Activated T-helper 1 cell treated with anti-CD3 and anti-CD28 coated beads, Interleukin-12 subunit alpha, Interleukin-12 subunit beta, Interleukin-2, Interleukin-4 antibody, amounts not matched to agents 30 ng/mL and 10 ng/mL and 1 ng/mL, durations not matched to agents 14 hours and 24 hours and 36 hours (primary cell): ENCODE results near the gene RHBDL1. TPM values are rescaled to one million over a fixed set of nuclear protein-coding genes. Genes with fewer than 3 reads are reported as not detected.

ENCODE experiments used
- DNase-seq: peaks from one replicate; pipeline ENCODE4 v3.0.0; 2021; ENCODE audit warnings: low spot score
- H3K27ac Mint-ChIP-seq: one replicate; pipeline ENCODE4 v1.8.0; 2021; ENCODE audit warnings: mild to moderate bottlenecking, mixed read lengths
- H3K27me3 Mint-ChIP-seq: one replicate; pipeline ENCODE4 v1.8.0; 2022; ENCODE audit warnings: mild to moderate bottlenecking, moderate library complexity, mixed read lengths; ENCODE audit not compliant: insufficient read depth
- H3K36me3 Mint-ChIP-seq: one replicate; pipeline ENCODE4 v1.8.0; 2021; ENCODE audit warnings: low read depth, mixed read lengths
- H3K4me1 Mint-ChIP-seq: one replicate; pipeline ENCODE4 v1.8.0; 2021; ENCODE audit warnings: low read depth, mixed read lengths
- H3K4me3 Mint-ChIP-seq: one replicate; pipeline ENCODE4 v1.8.0; 2021; ENCODE audit warnings: mild to moderate bottlenecking, moderate library complexity, mixed read lengths
- H3K9me3 Mint-ChIP-seq: one replicate; pipeline ENCODE4 v1.8.0; 2021; ENCODE audit warnings: mixed read lengths
- intact Hi-C: fragments of 100-400 bp; cut with micrococcal nuclease; formaldehyde crosslinking; loops from one replicate; pipeline ENCODE4 v1.15.1; 2024
- total RNA-seq: library from RNA; stranded (reverse); gene quantifications from 2 replicates; pipeline ENCODE4 v1.2.3, GENCODE V29; 2022

Gene RHBDL1
- total RNA-seq, 1 donor from 2014 or later, result 1.1 TPM

DNA sequence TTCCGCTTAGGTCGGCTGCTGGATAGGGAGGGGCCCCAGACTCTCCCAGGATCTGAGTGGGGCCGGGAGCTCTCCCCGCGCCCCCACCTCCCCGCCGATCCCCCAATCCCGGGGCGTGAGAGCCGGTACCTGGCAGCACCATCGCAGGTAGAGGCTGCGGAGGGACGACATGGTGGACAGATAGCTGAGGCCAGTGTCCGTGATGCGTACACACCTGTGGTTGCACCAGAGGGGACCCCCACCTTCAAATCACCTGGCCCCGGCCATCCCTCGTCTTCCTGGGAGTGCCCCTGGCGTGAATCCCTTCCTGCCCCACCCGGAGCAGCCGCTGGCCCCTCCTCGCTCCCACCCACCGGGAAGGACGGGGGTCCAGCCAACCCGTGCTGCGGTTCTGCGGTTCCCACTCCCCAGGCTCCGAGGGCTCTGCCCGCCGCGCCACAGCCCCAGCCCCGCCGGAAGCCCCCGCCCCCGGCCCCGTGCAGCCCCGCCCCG is 19.4 kb downstream of the RHBDL1 start:
- Mint-ChIP-seq H3K27me3 (peaks cover 11% of the 10 kb centered on the region), H3K9me3 (no peaks in the 10 kb centered on the region), H3K36me3 (peaks cover 3% of the 10 kb centered on the region), H3K27ac (no peak overlapping the region), H3K4me3 (no peak overlapping the region), H3K4me1 (peaks cover 13% of the 10 kb centered on the region)
- no peak for DNase-seq
- intact Hi-C loops, result loop anchor here (5.0 kb wide), 1 partner anchor 42 kb away; no protein-coding TSS in a partner anchor

DNA sequence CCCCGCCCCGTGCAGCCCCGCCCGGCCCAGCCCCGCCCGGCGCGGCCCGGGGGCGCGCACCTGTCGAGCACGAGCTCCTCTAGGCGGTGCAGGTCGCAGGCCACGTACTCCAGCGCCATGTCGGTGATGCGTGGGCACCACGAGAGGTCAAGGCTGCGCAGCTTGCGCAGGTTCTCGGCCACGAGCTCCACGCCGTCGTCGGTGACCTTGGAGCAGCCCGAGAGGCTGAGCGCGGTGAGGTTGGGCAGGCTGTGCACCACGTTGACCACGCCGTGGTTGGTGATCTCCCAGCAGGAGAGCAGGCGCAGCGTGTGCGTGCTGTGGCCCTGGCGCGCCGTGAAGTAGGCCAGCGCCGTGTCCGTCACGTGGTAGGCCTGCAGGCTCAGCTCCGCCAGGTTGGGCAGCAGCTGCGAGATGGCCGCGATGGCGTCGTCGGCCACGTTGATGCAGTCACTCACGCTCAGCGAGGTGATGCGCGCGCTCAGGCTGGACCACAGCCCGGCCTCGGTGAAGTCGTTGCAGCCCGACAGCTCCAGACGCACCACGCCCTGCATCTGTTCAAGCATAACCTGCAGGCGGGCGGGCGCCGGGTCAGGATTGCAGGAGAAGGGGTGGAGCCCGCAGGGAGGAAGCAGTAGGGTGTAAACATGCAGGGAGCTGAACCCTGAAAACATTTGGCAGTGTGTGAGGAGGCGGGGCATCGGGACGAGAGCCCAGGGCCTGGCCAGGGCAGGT is 20.1 kb downstream of the RHBDL1 start:
- H3K9me3 Mint-ChIP-seq, result no peaks in the 10 kb centered on the region
- H3K36me3 Mint-ChIP-seq, result peaks cover 1% of the 10 kb centered on the region
- peak; percentile 66 for DNase-seq
- peaks cover 13% of the 10 kb centered on the region for H3K27me3 Mint-ChIP-seq
- peak overlapping the region; percentile 80 for H3K4me3 Mint-ChIP-seq
- peaks cover 13% of the 10 kb centered on the region for H3K4me1 Mint-ChIP-seq
- intact Hi-C loops, result loop anchor here (5.0 kb wide), 1 partner anchor 42 kb away; no protein-coding TSS in a partner anchor
- peak overlapping the region; percentile 74 for H3K27ac Mint-ChIP-seq

DNA sequence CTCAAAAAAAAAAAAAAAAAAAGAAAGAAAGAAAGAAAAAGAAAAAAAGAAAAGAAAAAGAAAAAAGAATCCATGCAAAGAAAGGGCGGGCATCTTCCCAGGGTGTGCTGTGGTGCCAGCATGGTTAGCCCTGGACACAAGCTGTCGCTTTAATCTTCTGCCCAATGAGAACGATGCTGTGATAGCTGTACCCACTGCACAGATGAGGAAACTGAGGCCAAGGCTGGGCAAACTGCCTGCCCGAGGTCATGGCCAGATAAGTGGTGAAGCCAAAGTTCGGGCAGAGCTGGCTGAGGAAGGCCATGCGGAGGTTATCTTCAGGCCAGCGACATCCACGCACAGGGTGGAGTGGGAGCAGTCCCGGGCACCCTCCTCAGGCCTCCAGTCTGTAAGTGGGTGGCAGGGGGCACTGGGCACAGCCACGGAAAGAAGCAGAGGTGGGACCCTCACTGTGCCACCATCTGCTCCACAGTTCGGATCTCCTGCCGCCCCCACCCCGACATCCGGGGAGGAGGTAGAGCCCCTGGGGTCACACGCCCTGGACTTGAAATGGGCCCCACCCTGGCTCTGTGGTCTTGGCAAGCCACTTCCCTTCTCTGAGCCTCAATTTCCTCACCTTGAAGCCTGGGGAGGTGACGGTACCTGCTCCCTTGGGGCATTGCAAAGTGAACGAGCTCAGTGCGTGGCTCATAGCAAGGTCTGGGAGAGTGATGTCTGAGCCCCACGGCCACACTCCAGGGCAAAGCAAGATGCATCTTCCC is 23.6 kb downstream of the RHBDL1 start:
- no peaks in the 10 kb centered on the region for H3K9me3 Mint-ChIP-seq
- no peak for DNase-seq
- H3K27me3 Mint-ChIP-seq, result peaks cover 19% of the 10 kb centered on the region
- intact Hi-C loops, result loop anchor here (5.0 kb wide), 1 partner anchor 38 kb away; no protein-coding TSS in a partner anchor
- peak overlapping the region; percentile 19 for H3K4me3 Mint-ChIP-seq
- no peak overlapping the region for H3K27ac Mint-ChIP-seq
- H3K4me1 Mint-ChIP-seq, result peaks cover 6% of the 10 kb centered on the region
- H3K36me3 Mint-ChIP-seq, result no peaks in the 10 kb centered on the region

DNA sequence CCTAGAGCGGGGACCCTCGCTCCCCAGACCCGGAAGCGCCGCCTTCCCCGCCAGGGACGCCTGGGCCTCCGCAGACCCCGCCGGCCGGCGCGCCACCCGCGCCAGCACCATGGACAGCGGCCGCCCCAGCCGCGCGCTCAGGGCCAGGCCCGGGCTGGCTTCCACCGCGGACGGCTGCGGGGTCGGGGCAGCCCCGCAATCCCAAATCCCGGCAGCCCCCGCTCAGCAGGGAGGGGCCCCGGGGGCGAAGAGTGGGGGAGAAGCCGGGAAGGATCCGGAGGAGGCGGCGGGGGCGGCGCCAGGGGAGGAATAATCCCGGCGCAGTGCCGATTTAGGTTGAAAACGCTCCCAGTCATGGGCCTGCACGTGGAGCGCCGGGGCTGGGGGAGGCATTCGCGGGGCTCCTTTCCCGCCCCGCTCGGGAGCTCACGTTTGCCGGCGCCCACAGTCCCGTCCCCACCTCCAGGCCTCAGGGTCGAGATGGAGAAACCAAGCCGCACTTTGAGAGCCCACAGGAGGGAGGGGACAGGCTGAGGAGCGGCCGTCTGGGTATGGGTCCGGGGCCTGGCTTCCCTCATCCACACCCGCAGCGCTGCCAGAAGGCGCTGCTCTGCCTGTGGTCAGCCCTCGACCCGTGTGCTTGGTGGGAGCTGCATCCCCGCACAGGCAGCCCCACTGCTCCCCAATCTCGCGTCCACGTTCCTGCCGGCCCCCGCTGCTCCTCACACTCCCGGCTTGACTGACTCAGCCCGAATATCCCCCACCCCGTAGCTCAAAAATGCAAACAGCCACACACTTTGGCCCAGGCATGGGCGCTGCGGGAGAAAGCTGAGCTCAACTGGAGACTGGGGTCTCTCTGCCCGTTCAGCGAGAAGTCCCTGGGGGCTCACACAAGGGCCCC is 25.5 kb downstream of the RHBDL1 start:
- Mint-ChIP-seq H3K27me3 (peaks cover 21% of the 10 kb centered on the region), H3K4me3 (no peak overlapping the region), H3K27ac (no peak overlapping the region), H3K4me1 (no peaks in the 10 kb centered on the region), H3K9me3 (no peaks in the 10 kb centered on the region), H3K36me3 (no peaks in the 10 kb centered on the region)
- intact Hi-C loops, result no loop called here
- DNase-seq, result peak; percentile 50

DNA sequence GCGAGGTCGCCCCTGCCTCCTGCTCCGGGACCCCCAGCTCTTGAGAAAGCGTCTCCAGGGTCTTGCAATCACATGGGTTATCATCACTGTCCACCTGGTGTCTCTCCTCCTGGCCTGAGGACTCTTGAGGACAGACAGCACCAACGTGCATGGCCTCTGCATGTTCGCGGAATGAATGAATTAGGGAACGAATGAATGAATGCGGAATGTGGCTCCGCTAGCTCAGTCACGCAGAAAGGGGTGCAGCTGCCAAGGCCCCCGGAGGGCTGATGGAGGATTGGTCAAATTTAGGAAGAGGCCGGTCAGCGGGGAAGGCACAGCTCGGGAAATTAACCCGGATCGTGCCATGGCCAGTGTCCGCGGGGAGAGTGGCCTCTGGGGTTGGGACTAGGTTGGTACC is 26.9 kb downstream of the RHBDL1 start:
- Mint-ChIP-seq H3K4me1 (no peaks in the 10 kb centered on the region), H3K9me3 (no peaks in the 10 kb centered on the region), H3K27ac (no peak overlapping the region), H3K27me3 (peaks cover 33% of the 10 kb centered on the region), H3K4me3 (no peak overlapping the region), H3K36me3 (no peaks in the 10 kb centered on the region)
- intact Hi-C loops, result no loop called here
- DNase-seq, result no peak

DNA sequence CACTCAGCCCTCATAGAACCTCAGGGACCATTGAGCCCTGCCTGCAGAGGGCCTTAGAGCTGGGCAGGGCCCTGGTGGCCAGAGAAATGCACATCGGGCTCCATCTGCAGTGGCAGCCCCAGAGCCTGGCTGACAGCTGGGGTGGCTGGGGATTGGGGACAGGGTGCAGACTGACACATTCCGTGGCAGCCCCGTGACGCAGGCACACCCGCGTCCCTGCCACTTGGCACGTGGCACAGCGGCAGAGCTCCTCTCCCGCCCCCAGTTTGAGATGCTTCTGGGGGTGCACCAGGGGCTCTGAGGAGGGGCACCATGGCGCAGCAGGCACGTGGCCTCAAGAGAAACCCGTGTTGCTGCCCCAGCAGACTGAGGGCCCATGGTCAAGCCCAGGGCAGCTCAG is 27.9 kb downstream of the RHBDL1 start:
- no peaks in the 10 kb centered on the region for H3K4me1 Mint-ChIP-seq
- no peaks in the 10 kb centered on the region for H3K36me3 Mint-ChIP-seq
- intact Hi-C loops, result no loop called here
- H3K27me3 Mint-ChIP-seq, result peaks cover 40% of the 10 kb centered on the region
- H3K9me3 Mint-ChIP-seq, result no peaks in the 10 kb centered on the region
- no peak overlapping the region for H3K27ac Mint-ChIP-seq
- no peak for DNase-seq
- no peak overlapping the region for H3K4me3 Mint-ChIP-seq

DNA sequence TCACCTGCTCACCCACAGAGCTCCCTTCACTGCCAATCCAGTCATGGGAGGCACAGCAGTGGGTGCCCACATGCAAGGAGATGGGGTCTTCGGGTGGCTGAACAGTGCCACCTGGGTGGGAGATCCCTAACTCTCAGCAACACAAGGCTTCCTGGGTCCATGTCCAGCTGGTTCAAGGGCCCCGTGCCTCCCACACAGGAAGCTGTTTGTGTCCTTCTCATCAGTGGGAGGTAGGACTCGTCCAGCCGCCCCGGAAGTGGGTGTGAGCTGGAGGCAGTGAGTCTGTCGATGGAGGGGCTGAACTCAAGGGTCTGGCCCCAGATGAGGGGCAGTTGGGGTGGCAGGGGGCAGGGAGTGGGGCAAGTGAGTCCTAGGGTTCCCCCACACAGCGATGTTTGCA is 28.6 kb downstream of the RHBDL1 start:
- Mint-ChIP-seq H3K9me3 (no peaks in the 10 kb centered on the region), H3K4me1 (no peaks in the 10 kb centered on the region), H3K4me3 (no peak overlapping the region), H3K27ac (no peak overlapping the region), H3K27me3 (peaks cover 45% of the 10 kb centered on the region), H3K36me3 (no peaks in the 10 kb centered on the region)
- intact Hi-C loops, result no loop called here
- DNase-seq, result no peak

DNA sequence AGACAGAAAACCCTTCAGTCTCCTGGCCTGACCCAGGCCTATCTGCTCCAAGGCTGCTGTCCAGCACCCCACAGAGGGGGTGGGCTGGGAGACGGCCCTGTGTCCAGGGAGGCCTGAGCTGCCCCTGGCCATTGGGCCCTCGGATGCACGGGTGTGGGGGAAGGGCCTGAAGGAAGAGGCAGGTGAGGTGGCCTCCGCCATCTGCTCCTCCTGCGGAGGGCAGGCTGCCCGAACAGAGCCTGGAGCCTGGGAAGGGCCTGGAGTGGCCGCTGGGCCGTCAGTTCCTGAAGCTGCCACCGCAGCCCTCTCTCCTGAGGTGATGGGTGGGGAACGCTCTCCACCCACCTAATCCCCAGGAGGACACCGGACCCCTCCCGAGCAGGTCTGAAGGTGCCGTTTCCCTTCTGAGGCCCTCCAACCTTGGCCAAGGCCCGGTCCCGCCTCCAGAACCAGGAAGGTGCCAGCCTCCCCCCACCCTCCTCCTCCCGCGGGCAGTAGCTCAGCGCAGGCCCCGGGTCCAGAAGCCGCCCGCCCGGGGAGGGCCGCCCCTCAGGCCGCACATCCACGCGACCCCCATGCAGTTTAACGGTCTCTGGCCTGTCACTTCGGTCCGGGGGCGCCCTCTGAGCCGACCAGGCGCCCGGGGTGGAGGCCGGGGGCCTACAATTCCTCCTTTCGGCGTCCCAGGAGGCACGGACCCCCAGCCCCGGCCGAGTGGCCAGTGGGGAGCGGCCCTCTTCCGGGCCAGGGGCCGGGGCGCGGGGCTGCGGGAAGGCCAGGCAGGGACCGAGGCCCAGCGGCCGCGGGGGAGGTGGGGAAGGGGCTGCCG is 29.3 kb downstream of the RHBDL1 start:
- Mint-ChIP-seq H3K9me3 (no peaks in the 10 kb centered on the region), H3K27me3 (peaks cover 48% of the 10 kb centered on the region), H3K27ac (no peak overlapping the region), H3K36me3 (no peaks in the 10 kb centered on the region), H3K4me3 (no peak overlapping the region), H3K4me1 (no peaks in the 10 kb centered on the region)
- no peak for DNase-seq
- intact Hi-C loops, result no loop called here

DNA sequence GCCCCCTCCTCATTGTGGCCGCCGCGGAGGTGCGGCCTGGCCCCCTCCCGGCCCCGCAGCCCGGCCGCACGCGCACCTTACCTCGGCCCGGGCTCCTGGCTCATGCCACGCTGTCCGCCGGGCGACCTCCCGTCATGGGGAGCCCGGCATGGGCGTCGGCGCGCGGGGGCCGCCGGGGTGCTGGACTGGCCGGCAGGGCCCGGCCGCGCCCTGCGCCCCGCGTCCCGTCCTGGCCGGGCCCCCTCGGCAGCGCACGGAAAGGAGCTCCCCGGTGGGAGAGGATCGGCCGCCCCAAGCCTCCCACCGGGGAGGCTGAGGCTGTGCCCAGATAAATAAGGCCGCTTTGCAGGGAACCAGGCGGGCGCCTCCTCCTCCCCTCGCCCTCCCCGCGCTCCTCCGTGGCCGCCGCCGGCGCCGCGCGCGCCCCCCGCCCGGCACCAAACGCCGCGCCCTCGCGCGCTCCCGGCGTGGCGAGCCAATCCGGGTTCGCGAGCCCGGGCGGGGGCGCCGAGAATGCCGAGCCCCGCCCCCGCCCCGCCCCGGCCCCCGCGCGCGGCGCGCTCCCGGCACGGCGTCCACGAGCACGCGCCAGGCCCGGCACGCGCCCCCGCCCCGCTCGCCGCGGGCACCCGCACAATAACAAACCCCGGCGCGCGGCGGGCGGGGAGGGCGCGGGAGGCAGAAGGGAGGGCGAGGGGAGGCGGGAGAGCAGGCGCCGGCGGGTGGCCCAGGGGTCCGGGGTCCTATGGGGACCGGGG is 30.1 kb downstream of the RHBDL1 start, which contains the start of gene FBXL16:
FBXL16 (minus strand) TSS at position 371 of the 758 bp plus-strand sequence. CDS start 8,396 bp downstream, outside the sequence.
- Mint-ChIP-seq H3K4me3 (no peak within 1 kb of the TSS), H3K27me3 (peaks cover 46% of the 10 kb centered on the region)

DNA sequence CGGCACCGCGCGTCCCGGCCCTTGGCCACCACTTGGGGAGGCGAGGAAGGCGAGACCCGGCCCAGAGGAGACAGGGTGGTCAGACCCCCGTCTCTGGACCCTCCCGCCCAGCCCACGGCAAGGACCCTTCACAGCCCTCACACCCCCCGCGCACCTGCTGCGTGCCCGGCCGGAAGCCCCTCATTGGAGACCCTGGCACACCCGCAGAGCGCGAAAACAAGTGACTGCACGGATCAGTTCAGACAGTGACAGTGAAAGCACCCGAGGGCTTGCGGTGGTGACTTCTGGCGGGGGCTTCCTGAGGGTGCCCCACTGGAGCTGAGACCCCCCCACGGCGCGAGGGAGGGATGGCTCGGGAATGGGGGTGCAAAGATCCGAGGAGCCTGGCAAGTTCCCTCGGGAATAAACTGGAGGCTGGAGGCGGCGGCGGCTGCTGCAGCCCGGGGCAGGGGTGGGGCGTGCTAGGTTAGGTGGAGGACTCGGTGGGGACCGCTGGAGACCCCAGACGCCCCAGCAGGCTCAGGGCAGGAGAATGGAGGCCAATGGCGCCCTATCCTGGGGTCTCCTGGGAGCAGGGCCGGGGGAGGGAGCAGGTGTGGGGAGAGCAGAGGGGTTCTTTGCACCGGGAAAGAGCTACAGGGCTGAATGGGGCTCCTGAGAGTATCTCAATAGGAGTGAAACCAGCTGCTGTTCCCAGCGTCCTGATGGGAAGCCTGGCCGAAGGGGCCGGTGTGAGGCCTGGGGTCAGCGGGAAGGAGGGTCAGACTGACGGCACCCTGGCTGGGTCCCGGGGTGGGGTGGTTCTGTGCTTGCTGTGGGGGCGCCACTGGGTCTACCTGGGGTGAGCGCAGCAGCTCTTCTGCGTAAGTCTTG is 31.0 kb downstream of the RHBDL1 start:
- Mint-ChIP-seq H3K36me3 (no peaks in the 10 kb centered on the region), H3K9me3 (no peaks in the 10 kb centered on the region), H3K4me3 (no peak overlapping the region), H3K27ac (no peak overlapping the region), H3K4me1 (no peaks in the 10 kb centered on the region), H3K27me3 (peaks cover 46% of the 10 kb centered on the region)
- intact Hi-C loops, result no loop called here
- DNase-seq, result no peak

More for the DNA sequence above, 30.1 kb downstream of the RHBDL1 start, which contains the start of gene FBXL16:
- Mint-ChIP-seq H3K9me3 (no peaks in the 10 kb centered on the region), H3K4me1 (no peaks in the 10 kb centered on the region), H3K36me3 (no peaks in the 10 kb centered on the region), H3K27ac (no peak within 1 kb of the TSS)
- no peak for DNase-seq
- intact Hi-C loops, result no loop called here
